SJSA1 (cell line): ENCODE results near the gene TPRA1. TPM values are rescaled to one million over a fixed set of nuclear protein-coding genes. Genes with fewer than 3 reads are reported as not detected.
A peak's percentile ranks its signal among the peaks of the same experiment; 100 is the strongest.

Experiments used
- DNase-seq, 2 experiments: peaks; one replicate each; pipeline ENCODE4 v3.0.0-alpha.2; 2015 to 2020; ENCODE audit warnings: low spot score in 2 of 2, low read depth in 1 of 2
- H3K27ac ChIP-seq: fragments of 250-450 bp; sonication (Bioruptor Pico); 2 replicates; pipeline ENCODE4 v1.5.1; 2020; ENCODE audit warnings: mild to moderate bottlenecking, moderate library complexity
- H3K27me3 ChIP-seq: fragments of 250-450 bp; sonication (Bioruptor Pico); replicated peaks from 2 replicates; pipeline ENCODE4 v1.5.1; 2020; ENCODE audit warnings: mild to moderate bottlenecking, moderate library complexity
- H3K36me3 ChIP-seq: fragments of 250-450 bp; sonication (Bioruptor Pico); 2 replicates; pipeline ENCODE4 v1.5.1; 2020; ENCODE audit warnings: mild to moderate bottlenecking
- H3K4me1 ChIP-seq: fragments of 250-450 bp; sonication (Bioruptor Pico); replicated peaks from 2 replicates; pipeline ENCODE4 v1.6.1; 2021; ENCODE audit warnings: mild to moderate bottlenecking
- H3K4me3 ChIP-seq: fragments of 250-450 bp; sonication (Bioruptor Pico); 2 replicates; pipeline ENCODE4 v1.5.1; 2020; ENCODE audit warnings: mild to moderate bottlenecking
- H3K9me3 ChIP-seq: fragments of 250-450 bp; sonication (Bioruptor Pico); replicated peaks from 2 replicates; pipeline ENCODE4 v1.5.1; 2020; ENCODE audit warnings: mild to moderate bottlenecking
- total RNA-seq: library from RNA; depleted of rRNA; stranded (reverse); fragments of >200 nt; shearing (Covaris generic); gene quantifications from 2 replicates; pipeline ENCODE4 v1.2.3, GENCODE V29; 2014

Gene TPRA1
- total RNA-seq, 1 experiment from 2014 or later = 60.5 TPM

DNA sequence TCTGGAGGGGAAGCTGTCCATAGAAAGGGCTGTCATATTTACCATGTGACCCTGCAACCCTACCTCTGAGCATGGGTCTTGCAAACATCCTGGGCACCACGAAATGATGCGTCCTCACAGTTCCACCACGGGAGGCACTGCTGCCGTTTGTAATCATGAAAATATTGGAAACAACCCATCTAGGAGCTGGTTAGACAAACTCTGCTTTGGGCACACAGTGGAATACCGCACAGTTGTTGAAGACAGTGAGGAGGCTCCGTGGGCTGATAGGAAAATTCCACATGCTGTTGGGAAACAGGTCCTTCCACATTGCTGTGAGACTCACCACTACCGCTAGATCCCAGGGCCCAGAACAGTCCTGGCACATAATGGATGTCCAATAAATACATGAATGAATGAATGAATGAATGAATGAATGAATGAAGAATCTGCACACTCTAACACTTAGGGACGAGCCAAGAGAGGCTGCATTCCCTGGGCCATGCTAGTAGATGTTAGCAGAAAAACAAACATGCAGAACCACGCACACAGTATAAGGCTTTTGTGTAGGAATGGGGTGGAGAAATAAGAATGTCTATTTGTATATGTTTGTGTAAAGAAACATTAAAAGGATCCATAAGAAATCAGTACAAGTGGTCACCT, 40.6 kb downstream of the TPRA1 start:
- no peak for DNase-seq
- Histone ChIP-seq H3K27me3 (no peaks in the 10 kb centered on the region), H3K36me3 (no peaks in the 10 kb centered on the region), H3K9me3 (no peaks in the 10 kb centered on the region), H3K27ac (no peak overlapping the region), H3K4me1 (peaks cover 6% of the 10 kb centered on the region), H3K4me3 (no peak overlapping the region)

DNA sequence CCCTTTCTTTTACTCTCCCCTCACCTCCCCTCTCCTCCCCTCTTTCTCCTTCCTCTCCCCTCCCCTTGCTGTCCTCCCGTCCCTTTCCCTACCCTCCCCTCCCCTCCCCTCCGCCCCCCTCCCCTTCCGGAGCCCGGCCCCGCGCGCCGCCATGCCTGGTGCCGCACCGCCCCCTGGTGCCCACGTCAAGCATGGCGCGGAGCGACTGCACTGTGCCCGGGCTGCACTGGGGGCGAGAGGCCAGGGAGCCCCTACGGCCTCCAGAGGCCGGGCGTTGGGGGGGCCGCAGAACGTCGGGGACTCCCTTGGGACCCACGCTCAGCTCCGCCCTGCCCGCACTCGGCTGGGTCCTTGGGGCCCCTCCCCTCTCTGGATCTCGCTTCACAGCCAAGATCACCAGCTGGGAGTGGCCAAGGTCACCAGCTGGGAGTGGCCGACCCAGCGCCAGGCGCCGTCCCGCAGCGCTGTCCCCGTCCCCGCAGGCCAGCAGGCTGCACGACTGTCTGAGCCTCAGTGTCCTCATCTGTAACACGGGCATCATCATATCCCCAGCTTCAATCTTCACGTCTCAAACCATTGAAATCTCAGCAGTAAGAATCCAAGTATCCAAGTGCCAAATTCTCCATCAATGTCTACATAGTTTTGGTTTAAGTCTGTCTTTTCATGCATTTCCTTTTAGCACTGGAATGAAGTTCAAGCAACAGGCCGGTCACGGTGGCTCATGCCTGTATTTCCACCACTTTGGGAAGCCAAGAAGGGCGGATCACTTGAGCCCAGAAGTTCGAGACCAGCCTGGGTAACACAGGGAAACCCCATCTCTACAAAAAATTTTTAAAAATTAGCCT, 42.5 kb downstream of the TPRA1 start:
- Histone ChIP-seq H3K27ac (no peak overlapping the region), H3K9me3 (no peaks in the 10 kb centered on the region), H3K27me3 (no peaks in the 10 kb centered on the region), H3K4me1 (peaks cover 6% of the 10 kb centered on the region), H3K36me3 (no peaks in the 10 kb centered on the region), H3K4me3 (peak overlapping the region; percentile 48)
- peak; percentile 72 to 75 for DNase-seq

DNA sequence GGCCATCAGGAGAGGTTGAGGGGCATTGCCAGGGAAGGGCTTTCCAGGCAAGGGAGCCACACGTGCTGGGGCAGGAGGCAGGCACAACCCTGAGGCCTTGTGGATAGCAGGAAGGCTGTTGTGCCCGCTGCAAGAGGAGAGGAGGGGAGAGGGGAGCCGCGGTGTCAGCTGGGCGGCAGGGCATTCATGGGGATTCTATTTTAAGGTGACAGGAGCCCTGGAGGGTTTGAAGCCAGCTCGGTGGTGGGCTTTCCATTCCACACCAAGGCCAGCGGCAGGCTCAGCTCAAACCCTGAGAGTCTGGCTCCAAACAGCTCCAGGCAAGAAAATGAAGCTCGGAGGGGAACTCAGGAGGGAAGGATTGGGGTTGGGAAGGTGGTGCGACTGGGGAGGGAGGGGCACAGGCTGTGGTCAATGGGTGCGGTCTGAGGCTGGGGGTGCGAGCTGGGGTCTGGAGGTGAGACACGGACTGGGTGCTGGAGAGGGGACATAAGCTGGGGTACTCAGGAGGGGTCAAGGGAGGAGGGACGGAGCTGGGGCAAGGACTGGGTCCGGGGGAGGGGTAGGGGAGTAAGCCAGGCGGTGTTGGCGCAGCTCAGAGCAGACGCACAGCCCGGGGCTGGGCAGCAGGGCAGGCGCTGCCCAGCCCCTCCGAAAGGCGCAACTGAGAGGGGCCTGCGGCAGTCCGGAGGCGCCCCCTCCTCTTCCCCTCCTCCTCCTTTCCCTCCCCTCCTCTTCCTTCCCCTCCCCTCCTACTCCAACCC, 43.4 kb downstream of the TPRA1 start:
- no peaks in the 10 kb centered on the region for H3K36me3 ChIP-seq
- peaks cover 6% of the 10 kb centered on the region for H3K4me1 ChIP-seq
- DNase-seq = no peak
- H3K27me3 ChIP-seq = no peaks in the 10 kb centered on the region
- no peak overlapping the region for H3K27ac ChIP-seq
- H3K9me3 ChIP-seq = no peaks in the 10 kb centered on the region
- no peak overlapping the region for H3K4me3 ChIP-seq

DNA sequence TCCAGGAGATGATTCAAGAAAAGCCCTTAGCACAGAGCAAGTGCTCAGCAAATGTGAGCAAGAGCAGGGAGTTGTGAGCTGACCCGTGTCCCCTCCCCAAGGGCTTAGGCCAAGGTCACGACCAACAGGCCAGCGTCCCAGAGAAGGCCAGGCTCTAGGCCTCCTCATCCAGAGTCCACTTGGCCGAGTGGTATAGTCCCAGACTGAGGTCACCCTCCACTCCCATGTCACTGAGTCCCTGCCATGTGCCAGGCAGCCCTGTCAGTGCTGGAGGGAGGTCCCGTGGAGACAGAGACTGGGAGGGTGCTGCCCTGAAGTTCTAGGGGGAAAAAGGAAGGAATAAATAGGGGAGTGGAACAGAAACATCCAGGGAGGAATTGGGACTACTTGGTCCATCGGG, 44.0 kb downstream of the TPRA1 start:
- H3K27ac ChIP-seq = no peak overlapping the region
- H3K4me3 ChIP-seq = no peak overlapping the region
- H3K4me1 ChIP-seq = peaks cover 6% of the 10 kb centered on the region
- no peaks in the 10 kb centered on the region for H3K9me3 ChIP-seq
- no peaks in the 10 kb centered on the region for H3K27me3 ChIP-seq
- no peak for DNase-seq
- H3K36me3 ChIP-seq = no peaks in the 10 kb centered on the region

- Histone ChIP-seq H3K27me3 (no peaks in the 10 kb centered on the region), H3K36me3 (no peaks in the 10 kb centered on the region), H3K4me3 (no peak overlapping the region), H3K4me1 (peaks cover 6% of the 10 kb centered on the region), H3K9me3 (no peaks in the 10 kb centered on the region), H3K27ac (no peak overlapping the region)
- DNase-seq = no peak
Observed at GRCh38 chr3:127545711-127546457, 44.6 kb downstream of the TPRA1 start.

- Histone ChIP-seq H3K9me3 (no peaks in the 10 kb centered on the region), H3K27me3 (no peaks in the 10 kb centered on the region), H3K36me3 (no peaks in the 10 kb centered on the region), H3K4me3 (no peak overlapping the region), H3K4me1 (peaks cover 6% of the 10 kb centered on the region), H3K27ac (no peak overlapping the region)
- DNase-seq = no peak
Observed at GRCh38 chr3:127545216-127545615, 45.3 kb downstream of the TPRA1 start.

DNA sequence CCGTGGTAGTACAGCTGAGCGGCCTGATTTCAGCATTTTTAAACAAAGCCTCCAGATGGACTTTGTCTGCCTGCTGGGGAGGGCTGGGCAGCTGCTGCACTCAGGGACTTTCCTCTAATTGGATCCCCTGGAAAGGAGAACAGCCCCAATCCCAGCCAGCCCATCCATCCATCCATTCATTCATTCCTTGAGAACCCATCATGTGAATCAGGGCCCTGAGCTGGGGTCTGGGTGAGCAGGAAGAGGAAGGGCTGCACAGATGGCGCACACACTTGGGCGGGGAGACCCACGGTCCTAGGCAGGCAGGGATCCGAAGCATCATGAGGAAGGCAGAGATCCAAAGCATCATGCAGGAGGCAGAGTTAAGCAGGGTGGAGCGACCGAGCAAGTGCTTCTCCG, 45.7 kb downstream of the TPRA1 start:
- no peak overlapping the region for H3K27ac ChIP-seq

GRCh38 chr3:127544192-127544802, 46.2 kb downstream of the TPRA1 start:
- peaks cover 6% of the 10 kb centered on the region for H3K4me1 ChIP-seq
- no peaks in the 10 kb centered on the region for H3K36me3 ChIP-seq
- no peak overlapping the region for H3K27ac ChIP-seq
- no peaks in the 10 kb centered on the region for H3K9me3 ChIP-seq
- peaks cover 1% of the 10 kb centered on the region; the same call in 1 of the 2 replicates for H3K27me3 ChIP-seq
- H3K4me3 ChIP-seq = no peak overlapping the region
- peak; percentile 33 to 68 for DNase-seq

More for the DNA sequence above, 45.7 kb downstream of the TPRA1 start:
- no peaks in the 10 kb centered on the region for H3K9me3 ChIP-seq
- H3K4me1 ChIP-seq = peaks cover 6% of the 10 kb centered on the region
- H3K4me3 ChIP-seq = no peak overlapping the region
- H3K36me3 ChIP-seq = no peaks in the 10 kb centered on the region
- no peak for DNase-seq
- no peaks in the 10 kb centered on the region for H3K27me3 ChIP-seq

DNA sequence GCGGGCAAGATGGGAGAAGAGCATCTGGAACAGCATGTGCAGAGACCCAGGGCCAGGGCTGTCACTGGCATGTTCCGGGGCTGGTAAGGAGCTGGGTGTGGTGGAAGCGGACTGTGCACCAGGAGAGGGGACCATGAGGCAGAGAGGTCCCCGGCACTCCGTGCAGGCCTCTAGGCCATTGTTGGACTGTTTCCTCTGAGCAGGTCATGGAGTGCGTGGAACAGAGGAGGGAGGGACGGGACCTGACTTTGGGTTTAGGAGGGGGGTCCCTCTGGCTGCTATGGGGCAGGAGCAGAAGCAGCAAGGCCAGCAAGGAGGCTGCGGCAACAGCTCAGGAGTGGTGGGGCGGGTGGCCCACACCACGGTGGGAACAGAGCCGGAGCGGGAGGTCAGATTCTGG, 47.1 kb downstream of the TPRA1 start:
- DNase-seq = no peak
- H3K9me3 ChIP-seq = no peaks in the 10 kb centered on the region
- H3K4me1 ChIP-seq = peaks cover 6% of the 10 kb centered on the region
- H3K4me3 ChIP-seq = no peak overlapping the region
- H3K27me3 ChIP-seq = peaks cover 5% of the 10 kb centered on the region; the same call in 1 of the 2 replicates
- H3K27ac ChIP-seq = no peak overlapping the region
- no peaks in the 10 kb centered on the region for H3K36me3 ChIP-seq

- H3K4me1 ChIP-seq = no peaks in the 10 kb centered on the region
- peaks cover 5% of the 10 kb centered on the region; the same call in 1 of the 2 replicates for H3K27me3 ChIP-seq
- H3K36me3 ChIP-seq = no peaks in the 10 kb centered on the region
- no peak for DNase-seq
- H3K27ac ChIP-seq = no peak overlapping the region
- no peaks in the 10 kb centered on the region for H3K9me3 ChIP-seq
- H3K4me3 ChIP-seq = no peak overlapping the region
Observed at GRCh38 chr3:127542441-127542952, 48.0 kb downstream of the TPRA1 start.

GRCh38 chr3:127541320-127541719, 49.2 kb downstream of the TPRA1 start:
- Histone ChIP-seq H3K27me3 (peaks cover 5% of the 10 kb centered on the region), H3K36me3 (no peaks in the 10 kb centered on the region), H3K9me3 (no peaks in the 10 kb centered on the region), H3K4me1 (no peaks in the 10 kb centered on the region), H3K27ac (no peak overlapping the region), H3K4me3 (no peak overlapping the region)
- no peak for DNase-seq

DNA sequence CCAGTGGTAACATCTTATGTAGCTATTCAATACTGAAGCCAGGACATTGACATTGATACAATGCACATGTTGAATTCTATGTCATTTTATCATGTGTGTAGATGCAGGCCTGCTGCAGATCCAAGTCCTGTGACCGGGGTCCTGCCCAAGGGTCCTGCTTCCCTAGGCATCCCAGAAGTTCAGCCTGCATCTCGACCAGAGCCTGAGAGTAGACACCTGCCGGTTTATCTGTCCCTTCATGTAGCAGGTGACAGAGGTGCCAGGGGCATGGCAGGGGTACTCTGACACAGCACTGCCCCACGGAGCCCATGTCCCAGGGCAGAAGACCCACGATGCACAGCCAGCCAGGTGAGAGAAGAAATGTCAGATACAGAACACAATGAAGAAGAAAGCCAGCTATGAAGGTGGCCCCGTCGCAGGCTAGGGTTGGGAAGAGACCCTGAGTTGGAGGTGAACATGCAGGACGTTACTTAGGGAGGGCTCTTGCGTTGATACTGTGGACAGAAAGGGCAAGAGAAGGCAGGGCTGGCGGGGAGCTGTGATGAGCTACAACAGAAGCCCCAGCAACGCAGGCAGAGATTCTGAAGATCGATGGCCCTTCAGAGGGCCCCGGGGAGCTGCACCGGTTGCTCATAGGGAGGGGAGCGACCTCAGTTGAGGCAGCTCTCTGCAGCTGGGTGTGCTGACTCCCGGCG, 51.0 kb downstream of the TPRA1 start:
- Histone ChIP-seq H3K27ac (no peak overlapping the region), H3K27me3 (peaks cover 5% of the 10 kb centered on the region)

More for the DNA sequence above, 51.0 kb downstream of the TPRA1 start:
- no peaks in the 10 kb centered on the region for H3K9me3 ChIP-seq
- H3K4me1 ChIP-seq = no peaks in the 10 kb centered on the region
- DNase-seq = no peak
- H3K4me3 ChIP-seq = no peak overlapping the region
- H3K36me3 ChIP-seq = no peaks in the 10 kb centered on the region
